ENCODE data around the gene RFX3. TPM values are rescaled to one million over a fixed set of nuclear protein-coding genes. Genes with fewer than 3 reads are reported as not detected.

Gene RFX3
- total RNA-seq, 1 experiment from 2014 or later: 4.5 TPM

- no peak overlapping the region for H2AFZ ChIP-seq (ENCODE audit: low read length)
- ChIA-PET POLR2A (ENCODE audit: unreplicated experiment) (no interaction called here), CTCF (no interaction called here)
- no peaks in the 10 kb centered on the region for H3K27me3 ChIP-seq (ENCODE audit: low read length)
- H3K9me3 ChIP-seq (ENCODE audit: low read length): no peaks in the 10 kb centered on the region
- intact Hi-C loops (cut with micrococcal nuclease): no loop called here
- no peak overlapping the region for H3K4me3 ChIP-seq (ENCODE audit: low read length)
- H3K36me3 ChIP-seq (ENCODE audit: low read depth, low read length): no peaks in the 10 kb centered on the region
- no peak overlapping the region for H3K4me2 ChIP-seq (ENCODE audit: low read length)
- TF ChIP-seq EZH2phosphoT487 (IDR thresholded peaks at IDR 0.05; ENCODE audit: borderline replicate concordance, low read length): no peak
- TF ChIP-seq EZH2 (IDR thresholded peaks at IDR 0.05; ENCODE audit: low read length, unreplicated experiment): no peak
- no peak for TF ChIP-seq CTCF (conservative IDR thresholded peaks at IDR 0.05; ENCODE audit: low read depth, low read length)
- DNase-seq (no peak), ATAC-seq (no peak)
- no peaks in the 10 kb centered on the region for H3K9me2 ChIP-seq (replicated peaks; ENCODE audit: low read length)
- no peaks in the 10 kb centered on the region for H3F3A ChIP-seq (ENCODE audit: low read length, unreplicated experiment)
- no peak overlapping the region for H3K9ac ChIP-seq (ENCODE audit: low read length)
- H4K20me1 ChIP-seq (ENCODE audit: low read length): no peaks in the 10 kb centered on the region
- no peaks in the 10 kb centered on the region for H3K79me2 ChIP-seq (ENCODE audit: low read length)
- H3K27ac ChIP-seq (ENCODE audit: low read length): no peak overlapping the region
- no TSS peak for BruUV-seq (replicated peaks)
- 0 out of 2 replicates have a peak, but pooled peaks cover 4% of the 10 kb centered on the region for H3K4me1 ChIP-seq (ENCODE audit: insufficient read depth, low read length)
Measured at GRCh38 chr9:3480353-3480655, 45.5 kb downstream of the RFX3 start.

GRCh38 chr9:3479514-3480352, 46.1 kb downstream of the RFX3 start:
- Histone ChIP-seq H3K36me3 (ENCODE audit: low read depth, low read length) (no peaks in the 10 kb centered on the region), H2AFZ (ENCODE audit: low read length) (no peak overlapping the region), H3K9me2 (replicated peaks; ENCODE audit: low read length) (no peaks in the 10 kb centered on the region), H3K27me3 (ENCODE audit: low read length) (no peaks in the 10 kb centered on the region), H3K27ac (ENCODE audit: low read length) (no peak overlapping the region), H3K9me3 (ENCODE audit: low read length) (no peaks in the 10 kb centered on the region), H3F3A (ENCODE audit: low read length, unreplicated experiment) (no peaks in the 10 kb centered on the region), H3K4me3 (ENCODE audit: low read length) (no peak overlapping the region), H3K9ac (ENCODE audit: low read length) (no peak overlapping the region), H4K20me1 (ENCODE audit: low read length) (no peaks in the 10 kb centered on the region), H3K4me2 (ENCODE audit: low read length) (no peak overlapping the region), H3K79me2 (ENCODE audit: low read length) (no peaks in the 10 kb centered on the region), H3K4me1 (ENCODE audit: insufficient read depth, low read length) (0 out of 2 replicates have a peak, but pooled peaks cover 4% of the 10 kb centered on the region)
- intact Hi-C loops (cut with micrococcal nuclease): no loop called here
- no peak for TF ChIP-seq EZH2phosphoT487 (IDR thresholded peaks at IDR 0.05; ENCODE audit: borderline replicate concordance, low read length)
- no peak for TF ChIP-seq CTCF (conservative IDR thresholded peaks at IDR 0.05; ENCODE audit: low read depth, low read length)
- BruUV-seq (replicated peaks): no TSS peak
- POLR2A ChIA-PET (ENCODE audit: unreplicated experiment): no interaction called here
- ATAC-seq (no peak), DNase-seq (no peak)
- CTCF ChIA-PET: no interaction called here

- no peak for ATAC-seq
- intact Hi-C loops (cut with micrococcal nuclease): no loop called here
Measured at GRCh38 chr9:3478549-3478953, 47.2 kb downstream of the RFX3 start.

More at GRCh38 chr9:3478549-3478953, 47.2 kb downstream of the RFX3 start:
- H3F3A ChIP-seq (ENCODE audit: low read length, unreplicated experiment): no peaks in the 10 kb centered on the region
- H3K36me3 ChIP-seq (ENCODE audit: low read depth, low read length): no peaks in the 10 kb centered on the region
- H3K4me1 ChIP-seq (ENCODE audit: insufficient read depth, low read length): 0 out of 2 replicates have a peak, but pooled peaks cover 4% of the 10 kb centered on the region
- H3K4me2 ChIP-seq (ENCODE audit: low read length): no peak overlapping the region
- H3K9me2 ChIP-seq (replicated peaks; ENCODE audit: low read length): no peaks in the 10 kb centered on the region
- CTCF ChIA-PET: no interaction called here
- no peaks in the 10 kb centered on the region for H3K79me2 ChIP-seq (ENCODE audit: low read length)
- no peak overlapping the region for H2AFZ ChIP-seq (ENCODE audit: low read length)
- H3K9ac ChIP-seq (ENCODE audit: low read length): no peak overlapping the region
- no peaks in the 10 kb centered on the region for H3K27me3 ChIP-seq (ENCODE audit: low read length)
- TF ChIP-seq EZH2 (IDR thresholded peaks at IDR 0.05; ENCODE audit: low read length, unreplicated experiment): no peak
- TF ChIP-seq EZH2phosphoT487 (IDR thresholded peaks at IDR 0.05; ENCODE audit: borderline replicate concordance, low read length): no peak
- TF ChIP-seq CTCF (conservative IDR thresholded peaks at IDR 0.05; ENCODE audit: low read depth, low read length): no peak
- no peak overlapping the region for H3K4me3 ChIP-seq (ENCODE audit: low read length)
- H4K20me1 ChIP-seq (ENCODE audit: low read length): no peaks in the 10 kb centered on the region
- no peak overlapping the region for H3K27ac ChIP-seq (ENCODE audit: low read length)
- BruUV-seq (replicated peaks): no TSS peak
- H3K9me3 ChIP-seq (ENCODE audit: low read length): no peaks in the 10 kb centered on the region
- POLR2A ChIA-PET (ENCODE audit: unreplicated experiment): no interaction called here
- peak; percentile 27 for DNase-seq
